OCI-LY1 (cell line): Measurements from ENCODE around the gene CTH.
"Not testable (repeated sequence)": the region's sequence is repeated elsewhere in the genome, so short reads cannot be mapped to it uniquely, and the experiment has no call there.

Experiments
- H2AFZ ChIP-seq: fragments of 200-600 bp; sonication (generic), shearing (Covaris generic); 2 replicates; pipeline ENCODE4 v1.6.0; 2014; ENCODE audit warnings: antibody characterized with exemption, mild to moderate bottlenecking, low read length
- H3F3A ChIP-seq: fragments of 200-600 bp; sonication (generic), shearing (Covaris generic); 2 replicates; pipeline ENCODE4 v1.6.0; 2014; ENCODE audit warnings: mild to moderate bottlenecking, antibody characterized with exemption, low read length, moderate library complexity; ENCODE audit not compliant: insufficient read depth
- H3K27ac ChIP-seq: fragments of 200-600 bp; sonication (generic); 2 replicates; pipeline ENCODE4 v1.5.1; 2014; ENCODE audit warnings: low read length, mixed run types, mild to moderate bottlenecking, low read depth; ENCODE audit not compliant: poor library complexity, severe bottlenecking
- H3K27me3 ChIP-seq: fragments of 200-600 bp; sonication (generic); 2 replicates; pipeline ENCODE4 v1.6.0; 2014; ENCODE audit warnings: antibody characterized with exemption, mild to moderate bottlenecking, low read length, moderate library complexity; ENCODE audit not compliant: insufficient read depth
- H3K36me3 ChIP-seq: fragments of 200-600 bp; sonication (generic); 2 replicates; pipeline ENCODE4 v1.6.1; 2014; ENCODE audit warnings: mild to moderate bottlenecking, antibody characterized with exemption, low read length, moderate library complexity, mixed read lengths; ENCODE audit not compliant: insufficient read depth
- H3K4me1 ChIP-seq: fragments of 200-600 bp; sonication (generic); 2 replicates; pipeline ENCODE4 v1.5.1; 2014; ENCODE audit warnings: mild to moderate bottlenecking, low read length, moderate library complexity; ENCODE audit not compliant: insufficient read depth, severe bottlenecking
- H3K4me2 ChIP-seq: fragments of 200-600 bp; sonication (generic), shearing (Covaris generic); 2 replicates; pipeline ENCODE4 v1.6.1; 2014; ENCODE audit warnings: low read length
- H3K4me3 ChIP-seq: fragments of 200-600 bp; sonication (generic); 2 replicates; pipeline ENCODE4 v1.5.1; 2014; ENCODE audit warnings: low read length, low read depth, mild to moderate bottlenecking, mixed read lengths; ENCODE audit not compliant: poor library complexity, severe bottlenecking
- H3K79me2 ChIP-seq: fragments of 200-600 bp; shearing (Covaris generic); 2 replicates; pipeline ENCODE4 v1.6.1; 2016; ENCODE audit warnings: mixed run types, low read length, mixed read lengths; ENCODE audit not compliant: insufficient read depth
- H3K9ac ChIP-seq: fragments of 200-600 bp; sonication (generic), shearing (Covaris generic); 2 replicates; pipeline ENCODE4 v1.6.1; 2014; ENCODE audit warnings: mild to moderate bottlenecking, low read length, mixed read lengths
- H3K9me2 ChIP-seq: fragments of 200-600 bp; sonication (generic), shearing (Covaris generic); 2 replicates; pipeline ENCODE4 v1.6.1; 2014; ENCODE audit warnings: low read depth, mild to moderate bottlenecking, low read length, mixed read lengths
- H3K9me3 ChIP-seq: fragments of 200-600 bp; shearing (Covaris generic); 2 replicates; pipeline ENCODE4 v1.6.1; 2014; ENCODE audit warnings: low read length, mixed read lengths
- H4K20me1 ChIP-seq: fragments of 200-600 bp; sonication (generic), shearing (Covaris generic); 2 replicates; pipeline ENCODE4 v1.6.0; 2016; ENCODE audit warnings: mild to moderate bottlenecking, low read length; ENCODE audit not compliant: insufficient read depth
- EZH2 ChIP-seq: fragments of 200-600 bp; sonication (generic), shearing (Covaris generic); IDR thresholded peaks from 2 replicates; pipeline ENCODE4 v1.8.0; 2017; ENCODE audit warnings: borderline replicate concordance, mixed run types, mild to moderate bottlenecking, antibody characterized with exemption, low read length, moderate library complexity, mixed read lengths
- TF ChIP-seq, protein P1 (sequence below): fragments of 200-600 bp; sonication (generic), shearing (Covaris generic); IDR thresholded peaks from 2 replicates; pipeline ENCODE4 v1.5.1; 2017; ENCODE audit warnings: mild to moderate bottlenecking, antibody characterized with exemption, low read length, moderate library complexity, mixed read lengths

The CTH gene

DNA sequence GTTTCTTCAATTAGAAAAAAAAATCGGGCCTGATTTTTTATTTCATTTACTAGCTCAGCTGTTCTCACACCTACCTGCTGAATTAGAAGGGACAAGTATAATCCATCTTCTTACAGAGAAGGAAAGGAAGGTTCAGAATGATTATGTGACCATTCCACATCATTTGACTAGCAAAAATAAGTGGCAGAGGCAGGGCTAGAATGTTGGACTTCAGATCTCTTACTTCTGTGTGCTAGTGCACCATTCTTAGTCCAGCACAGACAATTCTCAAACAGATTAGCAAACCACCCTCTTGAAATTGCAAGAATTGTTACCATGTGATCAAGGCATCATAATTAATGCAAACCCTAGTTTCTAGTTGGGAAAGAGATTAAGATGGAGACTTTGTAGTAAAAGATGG is 32.7 kb downstream of the CTH start:
- no peaks in the 10 kb centered on the region for H3K36me3 ChIP-seq
- TF ChIP-seq, protein P1, sequence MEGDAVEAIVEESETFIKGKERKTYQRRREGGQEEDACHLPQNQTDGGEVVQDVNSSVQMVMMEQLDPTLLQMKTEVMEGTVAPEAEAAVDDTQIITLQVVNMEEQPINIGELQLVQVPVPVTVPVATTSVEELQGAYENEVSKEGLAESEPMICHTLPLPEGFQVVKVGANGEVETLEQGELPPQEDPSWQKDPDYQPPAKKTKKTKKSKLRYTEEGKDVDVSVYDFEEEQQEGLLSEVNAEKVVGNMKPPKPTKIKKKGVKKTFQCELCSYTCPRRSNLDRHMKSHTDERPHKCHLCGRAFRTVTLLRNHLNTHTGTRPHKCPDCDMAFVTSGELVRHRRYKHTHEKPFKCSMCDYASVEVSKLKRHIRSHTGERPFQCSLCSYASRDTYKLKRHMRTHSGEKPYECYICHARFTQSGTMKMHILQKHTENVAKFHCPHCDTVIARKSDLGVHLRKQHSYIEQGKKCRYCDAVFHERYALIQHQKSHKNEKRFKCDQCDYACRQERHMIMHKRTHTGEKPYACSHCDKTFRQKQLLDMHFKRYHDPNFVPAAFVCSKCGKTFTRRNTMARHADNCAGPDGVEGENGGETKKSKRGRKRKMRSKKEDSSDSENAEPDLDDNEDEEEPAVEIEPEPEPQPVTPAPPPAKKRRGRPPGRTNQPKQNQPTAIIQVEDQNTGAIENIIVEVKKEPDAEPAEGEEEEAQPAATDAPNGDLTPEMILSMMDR = no peak
- no peak for TF ChIP-seq EZH2
- H3K9me3 ChIP-seq = no peaks in the 10 kb centered on the region
- H3K4me3 ChIP-seq = no peak overlapping the region
- no peak overlapping the region for H3K27ac ChIP-seq
- no peaks in the 10 kb centered on the region for H3K79me2 ChIP-seq
- no peak overlapping the region for H2AFZ ChIP-seq
- no peaks in the 10 kb centered on the region for H3K9me2 ChIP-seq
- no peaks in the 10 kb centered on the region for H3F3A ChIP-seq
- no peak overlapping the region for H3K4me2 ChIP-seq
- H3K9ac ChIP-seq = no peak overlapping the region
- H3K4me1 ChIP-seq = no peaks in the 10 kb centered on the region
- no peaks in the 10 kb centered on the region for H3K27me3 ChIP-seq
- H4K20me1 ChIP-seq = no peaks in the 10 kb centered on the region

DNA sequence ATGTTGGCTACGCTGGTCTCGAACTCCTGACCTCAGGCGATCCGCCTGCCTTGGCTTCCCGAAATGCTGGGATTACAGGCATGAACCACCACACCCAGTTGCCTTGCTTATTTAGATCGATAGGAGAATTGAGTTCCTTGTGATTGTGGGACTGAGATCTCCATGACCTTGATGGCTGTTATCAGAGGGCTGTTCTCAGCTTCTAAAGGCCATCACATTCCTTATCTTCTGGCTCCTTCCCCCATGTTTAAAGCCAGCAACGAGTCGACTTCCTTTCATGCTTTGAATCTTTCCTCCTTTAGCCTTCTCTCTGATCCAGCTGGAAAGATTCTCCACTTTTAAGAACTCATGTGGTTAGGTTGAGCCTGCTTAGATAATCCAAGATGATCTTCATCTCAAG is 38.0 kb downstream of the CTH start:
- no peaks in the 10 kb centered on the region for H3K36me3 ChIP-seq
- H2AFZ ChIP-seq = no peak overlapping the region
- no peak overlapping the region for H3K27ac ChIP-seq
- H3K79me2 ChIP-seq = no peaks in the 10 kb centered on the region
- H3K4me1 ChIP-seq = no peaks in the 10 kb centered on the region
- H3K27me3 ChIP-seq = no peaks in the 10 kb centered on the region
- H3K4me2 ChIP-seq = no peak overlapping the region
- no peaks in the 10 kb centered on the region for H3K9me3 ChIP-seq
- no peak for TF ChIP-seq EZH2
- TF ChIP-seq, protein P1 = no peak
- no peak overlapping the region for H3K4me3 ChIP-seq
- H3K9me2 ChIP-seq = no peaks in the 10 kb centered on the region
- no peak overlapping the region for H3K9ac ChIP-seq
- no peaks in the 10 kb centered on the region for H4K20me1 ChIP-seq
- H3F3A ChIP-seq = no peaks in the 10 kb centered on the region

DNA sequence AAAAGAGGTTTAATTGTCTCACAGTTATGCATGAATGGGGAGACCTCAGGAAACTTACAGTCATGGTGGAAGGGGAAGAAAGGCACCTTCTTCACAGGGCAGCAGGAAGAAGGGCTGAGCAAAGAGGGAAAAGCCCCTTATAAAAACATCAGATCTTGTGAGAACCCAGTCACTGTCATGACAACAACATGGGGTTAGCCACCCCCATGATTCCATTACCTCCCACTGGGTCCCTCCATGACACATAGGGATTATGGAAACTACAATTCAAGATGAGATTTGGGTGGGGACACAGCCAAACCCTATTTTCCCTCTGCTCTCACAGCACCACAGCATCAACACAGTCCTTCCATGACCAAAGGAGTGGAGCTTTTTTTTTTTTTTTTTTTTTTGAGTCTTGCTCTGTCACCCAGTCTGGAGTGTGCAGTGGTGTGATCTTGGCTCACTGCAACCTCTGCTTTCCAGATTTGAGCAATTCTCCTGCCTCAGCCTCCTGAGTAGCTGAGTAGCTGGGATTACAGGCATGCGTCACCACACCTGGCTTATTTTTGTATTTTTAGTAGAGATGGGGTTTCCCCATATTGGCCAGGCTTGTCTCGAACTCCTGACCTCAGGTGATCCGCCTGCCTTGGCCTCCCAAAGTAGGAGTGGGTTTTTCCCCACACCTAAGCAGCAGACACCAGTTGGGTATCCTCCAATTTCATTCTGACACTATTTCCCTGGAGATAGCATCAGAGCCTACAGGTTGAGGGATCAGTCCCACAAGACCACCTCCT is 41.3 kb downstream of the CTH start:
- not testable (repeated sequence) for H3K4me2 ChIP-seq, H3K27me3 ChIP-seq, H3K4me3 ChIP-seq, H3K36me3 ChIP-seq, H3K9me3 ChIP-seq, H3K79me2 ChIP-seq, H4K20me1 ChIP-seq, H3K9ac ChIP-seq, H3F3A ChIP-seq, H3K4me1 ChIP-seq, H3K27ac ChIP-seq, H2AFZ ChIP-seq, H3K9me2 ChIP-seq

DNA sequence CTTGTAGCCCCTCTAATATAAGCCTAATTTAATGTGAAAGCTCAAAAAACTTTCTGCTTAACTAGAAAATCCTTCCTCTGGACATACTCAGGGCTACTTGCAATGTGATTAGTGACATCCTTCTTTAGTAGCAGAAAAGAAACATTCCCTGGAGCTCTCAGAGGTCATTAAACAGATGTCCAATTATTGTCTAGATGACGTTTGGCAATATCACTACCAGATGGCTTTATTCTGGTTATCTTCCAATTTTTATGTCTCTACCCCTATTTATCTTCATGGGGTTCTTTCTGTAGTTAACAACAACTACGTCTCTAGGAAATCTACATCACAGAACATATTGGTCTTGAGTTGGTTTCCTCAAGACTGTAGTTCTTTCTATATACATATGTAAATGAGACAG is 44.2 kb downstream of the CTH start:
- no peak overlapping the region for H3K27ac ChIP-seq
- H3K27me3 ChIP-seq = no peaks in the 10 kb centered on the region
- no peak overlapping the region for H3K4me3 ChIP-seq
- no peaks in the 10 kb centered on the region for H3F3A ChIP-seq
- no peaks in the 10 kb centered on the region for H4K20me1 ChIP-seq
- no peaks in the 10 kb centered on the region for H3K79me2 ChIP-seq
- no peak overlapping the region for H3K4me2 ChIP-seq
- H3K36me3 ChIP-seq = no peaks in the 10 kb centered on the region
- TF ChIP-seq EZH2 = no peak
- TF ChIP-seq, protein P1 = no peak
- H3K9me3 ChIP-seq = no peaks in the 10 kb centered on the region
- no peak overlapping the region for H2AFZ ChIP-seq
- no peaks in the 10 kb centered on the region for H3K4me1 ChIP-seq
- H3K9me2 ChIP-seq = no peaks in the 10 kb centered on the region
- no peak overlapping the region for H3K9ac ChIP-seq
